Measurements from ENCODE around the gene MRPL52. TPM values are rescaled to one million over a fixed set of nuclear protein-coding genes. Genes with fewer than 3 reads are reported as not detected.

The MRPL52 gene
- total RNA-seq, 2 donors from 2014 or later = 29.3 to 45.1 TPM

- no peaks in the 10 kb centered on the region for H3K9me3 ChIP-seq
- H3K27ac ChIP-seq = peak overlapping the region in 3 of 4 donors; percentile 86 to 88 (median 87)
- intact Hi-C loops (cut with DNase I) = no loop called here
- no peak overlapping the region for H3K4me3 ChIP-seq
- H3K36me3 ChIP-seq (replicated peaks in 1 of 2; ENCODE audit: insufficient read depth in 1 of 2, low read depth in 2 of 2) = peaks cover 0 to 6% of the 10 kb centered on the region in 2 donors
- H3K4me1 ChIP-seq = peaks cover 32% of the 10 kb centered on the region
- TF ChIP-seq POLR2A (IDR thresholded peaks at IDR 0.05) (no peak), CTCF (IDR thresholded peaks at IDR 0.05) (no peak)
- DNase-seq (no peak), ATAC-seq (no peak)
- no peaks in the 10 kb centered on the region for H3K27me3 ChIP-seq
- 65 to 71% methylated on average over 3 of the region's 3 CpGs for WGBS, 2 donors
Observed at GRCh38 chr14:22835505-22835904, 5.8 kb downstream of the MRPL52 start.

GRCh38 chr14:22836301-22837113 lies 6.8 kb downstream of the MRPL52 start, which contains the start of gene MMP14:
Gene MMP14, plus strand, starts transcription at chr14:22836585. Its CDS starts 233 bp downstream, at chr14:22836818.
- peak in 3 of 7 experiments; percentile 29 to 43 (median 35) for TF ChIP-seq CTCF (IDR thresholded peaks at IDR 0.05)
- TF ChIP-seq POLR2A (IDR thresholded peaks at IDR 0.05) = peak; percentile 13 to 79 (median 54)
- Histone ChIP-seq H3K4me1 (peaks cover 28% of the 10 kb centered on the region), H3K9me3 (no peaks in the 10 kb centered on the region), H3K4me3 (peak within 1 kb of the TSS; percentile 47 to 67), H3K27ac (peak within 1 kb of the TSS; percentile 78 to 88 (median 86)), H3K36me3 (replicated peaks in 1 of 2; ENCODE audit: insufficient read depth in 1 of 2, low read depth in 2 of 2) (peaks cover 0 to 7% of the 10 kb centered on the region in 2 donors), H3K27me3 (no peaks in the 10 kb centered on the region)
- ATAC-seq (peak; percentile 79), DNase-seq (peak; percentile 71 to 81 (median 72))
- intact Hi-C loops (cut with DNase I) = no loop called here
- WGBS, 2 donors = 1 to 5% methylated on average over 15 to 46 of the region's 46 CpGs

GRCh38 chr14:22837114-22837749 lies 7.5 kb downstream of the MRPL52 start:
- WGBS, 2 donors = 0 to 2% methylated on average over 14 to 56 of the region's 57 CpGs
- intact Hi-C loops (cut with DNase I) = no loop called here

More at GRCh38 chr14:22837114-22837749, 7.5 kb downstream of the MRPL52 start:
- Histone ChIP-seq H3K4me3 (peak overlapping the region; percentile 47 to 67), H3K27ac (peak overlapping the region; percentile 78 to 88 (median 86)), H3K27me3 (no peaks in the 10 kb centered on the region), H3K4me1 (peaks cover 28% of the 10 kb centered on the region), H3K36me3 (replicated peaks in 1 of 2; ENCODE audit: insufficient read depth in 1 of 2, low read depth in 2 of 2) (peaks cover 0 to 13% of the 10 kb centered on the region in 2 donors), H3K9me3 (no peaks in the 10 kb centered on the region)
- TF ChIP-seq CTCF (IDR thresholded peaks at IDR 0.05) (no peak), POLR2A (IDR thresholded peaks at IDR 0.05) (peak in 2 of 3 donors; percentile 49 to 65)
- DNase-seq (peak; percentile 70 to 76 (median 72)), ATAC-seq (peak; percentile 80)

Data from body of pancreas (tissue), 4 donors.